Measurements from ENCODE around the gene SOCS7.

SOCS7 gene

GRCh38 chr17:38447502-38448085, 96.0 kb downstream of the SOCS7 start:
- H3K4me2 ChIP-seq (ENCODE audit: low read length), result no peak overlapping the region
- no peaks in the 10 kb centered on the region for H4K20me1 ChIP-seq (ENCODE audit: control insufficient read depth, insufficient read depth, low read depth, low read length)
- H3F3A ChIP-seq (ENCODE audit: control insufficient read depth, insufficient read depth), result no peaks in the 10 kb centered on the region
- H3K9me3 ChIP-seq (ENCODE audit: control insufficient read depth, insufficient read depth, low read length), result no peaks in the 10 kb centered on the region
- H3K9me2 ChIP-seq (replicated peaks; ENCODE audit: control insufficient read depth, low read length), result no peaks in the 10 kb centered on the region
- no peaks in the 10 kb centered on the region for H3K79me2 ChIP-seq (ENCODE audit: control insufficient read depth, low read length)
- no peaks in the 10 kb centered on the region for H3K36me3 ChIP-seq (ENCODE audit: control insufficient read depth, low read length)
- H3K27me3 ChIP-seq (ENCODE audit: control insufficient read depth, low read length), result peaks cover 10% of the 10 kb centered on the region
- no peak overlapping the region for H3K27ac ChIP-seq (ENCODE audit: low read depth, low read length)
- TF ChIP-seq EZH2phosphoT487 (IDR thresholded peaks at IDR 0.05; ENCODE audit: borderline replicate concordance, low read length), result no peak
- TF ChIP-seq, protein P1, sequence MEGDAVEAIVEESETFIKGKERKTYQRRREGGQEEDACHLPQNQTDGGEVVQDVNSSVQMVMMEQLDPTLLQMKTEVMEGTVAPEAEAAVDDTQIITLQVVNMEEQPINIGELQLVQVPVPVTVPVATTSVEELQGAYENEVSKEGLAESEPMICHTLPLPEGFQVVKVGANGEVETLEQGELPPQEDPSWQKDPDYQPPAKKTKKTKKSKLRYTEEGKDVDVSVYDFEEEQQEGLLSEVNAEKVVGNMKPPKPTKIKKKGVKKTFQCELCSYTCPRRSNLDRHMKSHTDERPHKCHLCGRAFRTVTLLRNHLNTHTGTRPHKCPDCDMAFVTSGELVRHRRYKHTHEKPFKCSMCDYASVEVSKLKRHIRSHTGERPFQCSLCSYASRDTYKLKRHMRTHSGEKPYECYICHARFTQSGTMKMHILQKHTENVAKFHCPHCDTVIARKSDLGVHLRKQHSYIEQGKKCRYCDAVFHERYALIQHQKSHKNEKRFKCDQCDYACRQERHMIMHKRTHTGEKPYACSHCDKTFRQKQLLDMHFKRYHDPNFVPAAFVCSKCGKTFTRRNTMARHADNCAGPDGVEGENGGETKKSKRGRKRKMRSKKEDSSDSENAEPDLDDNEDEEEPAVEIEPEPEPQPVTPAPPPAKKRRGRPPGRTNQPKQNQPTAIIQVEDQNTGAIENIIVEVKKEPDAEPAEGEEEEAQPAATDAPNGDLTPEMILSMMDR (IDR thresholded peaks at IDR 0.05; ENCODE audit: low read depth, low read length, poor library complexity, severe bottlenecking), result no peak
- H3K4me1 ChIP-seq (ENCODE audit: control insufficient read depth, low read length), result peaks cover 4% of the 10 kb centered on the region
- H3K4me3 ChIP-seq (ENCODE audit: low read length), result no peak overlapping the region

DNA sequence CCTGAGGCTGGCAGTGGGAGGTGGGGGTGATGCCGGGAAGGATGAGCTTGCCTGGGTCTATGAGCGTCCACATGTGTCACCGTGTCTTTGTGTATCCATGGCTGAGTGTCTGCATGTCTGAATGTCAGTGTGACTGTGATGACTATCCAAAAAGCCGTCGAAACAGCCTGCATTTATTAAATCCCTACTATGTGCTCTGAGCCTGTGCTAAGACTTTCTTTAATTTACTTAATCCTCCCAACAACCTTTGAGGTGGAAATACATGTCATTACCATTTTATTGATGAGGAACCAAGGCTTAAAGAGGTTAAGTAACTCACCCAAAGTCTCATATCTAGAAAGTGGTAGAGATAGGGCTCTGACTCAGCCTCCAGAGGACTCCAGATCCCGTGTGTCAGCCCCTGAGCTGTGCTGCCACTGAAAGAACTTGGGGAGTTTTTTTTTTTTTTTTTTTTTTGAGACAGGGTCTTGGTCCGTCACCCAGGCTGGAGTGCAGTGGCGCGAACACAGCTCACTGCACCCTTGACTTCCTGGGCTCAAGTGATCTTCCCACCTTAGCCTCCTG, 96.6 kb downstream of the SOCS7 start:
- Histone ChIP-seq H3K9me2 (replicated peaks; ENCODE audit: control insufficient read depth, low read length) (no peaks in the 10 kb centered on the region), H3K4me2 (ENCODE audit: low read length) (no peak overlapping the region), H3K27ac (ENCODE audit: low read depth, low read length) (no peak overlapping the region), H3K27me3 (ENCODE audit: control insufficient read depth, low read length) (peaks cover 10% of the 10 kb centered on the region), H3F3A (ENCODE audit: control insufficient read depth, insufficient read depth) (no peaks in the 10 kb centered on the region), H4K20me1 (ENCODE audit: control insufficient read depth, insufficient read depth, low read depth, low read length) (no peaks in the 10 kb centered on the region), H3K4me3 (ENCODE audit: low read length) (no peak overlapping the region), H3K9me3 (ENCODE audit: control insufficient read depth, insufficient read depth, low read length) (no peaks in the 10 kb centered on the region), H3K79me2 (ENCODE audit: control insufficient read depth, low read length) (no peaks in the 10 kb centered on the region), H3K4me1 (ENCODE audit: control insufficient read depth, low read length) (peaks cover 4% of the 10 kb centered on the region), H3K36me3 (ENCODE audit: control insufficient read depth, low read length) (no peaks in the 10 kb centered on the region)
- no peak for TF ChIP-seq EZH2phosphoT487 (IDR thresholded peaks at IDR 0.05; ENCODE audit: borderline replicate concordance, low read length)
- TF ChIP-seq, protein P1 (IDR thresholded peaks at IDR 0.05; ENCODE audit: low read depth, low read length, poor library complexity, severe bottlenecking), result no peak

DNA sequence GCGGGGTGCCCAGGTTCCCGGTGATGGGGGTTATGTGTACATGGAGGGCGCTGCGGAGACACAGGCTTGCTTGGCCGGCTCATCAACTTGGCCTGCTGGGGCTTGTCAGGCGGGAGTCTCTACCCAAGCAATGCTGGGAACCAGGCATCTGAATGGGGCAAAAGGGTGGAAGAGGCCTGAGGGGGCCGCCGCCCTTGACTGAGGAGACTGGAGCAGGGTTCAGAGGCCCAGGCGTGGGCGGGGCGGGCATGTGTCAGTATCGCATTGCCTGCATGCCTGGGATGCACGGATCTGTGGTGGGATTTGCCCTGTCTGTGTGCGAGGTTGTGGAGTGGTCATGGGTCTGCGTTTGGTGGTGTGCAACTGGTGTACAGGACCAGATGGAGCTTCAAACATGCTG, 97.7 kb downstream of the SOCS7 start:
- Histone ChIP-seq H3K36me3 (ENCODE audit: control insufficient read depth, low read length) (no peaks in the 10 kb centered on the region), H3K4me3 (ENCODE audit: low read length) (no peak overlapping the region), H4K20me1 (ENCODE audit: control insufficient read depth, insufficient read depth, low read depth, low read length) (no peaks in the 10 kb centered on the region), H3K79me2 (ENCODE audit: control insufficient read depth, low read length) (no peaks in the 10 kb centered on the region), H3K4me2 (ENCODE audit: low read length) (no peak overlapping the region), H3F3A (ENCODE audit: control insufficient read depth, insufficient read depth) (no peaks in the 10 kb centered on the region), H3K9me3 (ENCODE audit: control insufficient read depth, insufficient read depth, low read length) (no peaks in the 10 kb centered on the region), H3K27me3 (ENCODE audit: control insufficient read depth, low read length) (peaks cover 10% of the 10 kb centered on the region), H3K27ac (ENCODE audit: low read depth, low read length) (no peak overlapping the region), H3K9me2 (replicated peaks; ENCODE audit: control insufficient read depth, low read length) (no peaks in the 10 kb centered on the region), H3K4me1 (ENCODE audit: control insufficient read depth, low read length) (no peaks in the 10 kb centered on the region)
- TF ChIP-seq EZH2phosphoT487 (IDR thresholded peaks at IDR 0.05; ENCODE audit: borderline replicate concordance, low read length), result no peak
- TF ChIP-seq, protein P1 (IDR thresholded peaks at IDR 0.05; ENCODE audit: low read depth, low read length, poor library complexity, severe bottlenecking), result no peak
